GM23248 (cell line): ENCODE results near the gene TAOK3. TPM values are rescaled to one million over a fixed set of nuclear protein-coding genes. Genes with fewer than 3 reads are reported as not detected.
"Not testable (repeated sequence)": the region's sequence is repeated elsewhere in the genome, so short reads cannot be mapped to it uniquely, and the experiment has no call there.

ENCODE experiments used
- DNase-seq: peaks from one replicate; pipeline ENCODE4 v3.0.0-alpha.2; 2015
- H2AFZ ChIP-seq: fragments of 200-600 bp; sonication (generic); 2 replicates; pipeline ENCODE4 v1.6.1; 2016; ENCODE audit warnings: antibody characterized with exemption
- H3F3A ChIP-seq: fragments of 200-600 bp; sonication (generic); 2 replicates; pipeline ENCODE4 v1.6.1; 2016; ENCODE audit warnings: mild to moderate bottlenecking, antibody characterized with exemption, mixed run types; ENCODE audit not compliant: insufficient read depth
- H3K27ac ChIP-seq: fragments of 200-600 bp; sonication (generic); 2 replicates; pipeline ENCODE4 v1.5.1; 2016; ENCODE audit warnings: mild to moderate bottlenecking
- H3K27me3 ChIP-seq: fragments of 200-600 bp; sonication (generic); replicated peaks from 2 replicates; pipeline ENCODE4 v1.6.1; 2016; ENCODE audit warnings: mild to moderate bottlenecking; ENCODE audit not compliant: insufficient read depth
- H3K36me3 ChIP-seq: fragments of 200-600 bp; sonication (generic); 2 replicates; pipeline ENCODE4 v1.6.1; 2016; ENCODE audit warnings: low read depth, mild to moderate bottlenecking
- H3K4me1 ChIP-seq: fragments of 200-600 bp; sonication (generic); 2 replicates; pipeline ENCODE4 v1.6.1; 2016; ENCODE audit warnings: mild to moderate bottlenecking; ENCODE audit not compliant: insufficient read depth
- H3K4me2 ChIP-seq: fragments of 200-600 bp; sonication (generic); one replicate; pipeline ENCODE4 v1.6.1; 2016; ENCODE audit warnings: mild to moderate bottlenecking; ENCODE audit not compliant: unreplicated experiment
- H3K4me3 ChIP-seq: fragments of 200-600 bp; sonication (generic); 2 replicates; pipeline ENCODE4 v1.5.1; 2016; ENCODE audit warnings: mild to moderate bottlenecking
- H3K79me2 ChIP-seq: fragments of 200-600 bp; sonication (generic); 2 replicates; pipeline ENCODE4 v1.6.1; 2016; ENCODE audit warnings: mild to moderate bottlenecking; ENCODE audit not compliant: insufficient read depth
- H3K9ac ChIP-seq: fragments of 200-600 bp; sonication (generic); 2 replicates; pipeline ENCODE4 v1.6.1; 2016; ENCODE audit warnings: mild to moderate bottlenecking
- H3K9me2 ChIP-seq: fragments of 200-600 bp; sonication (generic); 2 replicates; pipeline ENCODE4 v1.6.1; 2016; ENCODE audit warnings: mixed run types, mild to moderate bottlenecking, moderate library complexity; ENCODE audit not compliant: insufficient read depth
- H3K9me3 ChIP-seq: fragments of 200-600 bp; sonication (generic); one replicate; pipeline ENCODE4 v1.6.1; 2017; ENCODE audit warnings: low read depth
- H4K20me1 ChIP-seq: fragments of 200-600 bp; sonication (generic); 2 replicates; pipeline ENCODE4 v1.6.0; 2016; ENCODE audit not compliant: insufficient read depth
- EZH2 ChIP-seq: fragments of 200-600 bp; sonication (generic); IDR thresholded peaks from 2 replicates; pipeline ENCODE4 v1.6.1; 2018; ENCODE audit warnings: antibody characterized with exemption, mild to moderate bottlenecking; ENCODE audit not compliant: insufficient read depth, poor library complexity, severe bottlenecking
- EZH2phosphoT487 ChIP-seq: fragments of 200-600 bp; sonication (generic); IDR thresholded peaks from 2 replicates; pipeline ENCODE4 v1.6.1; 2018; ENCODE audit warnings: antibody characterized with exemption, moderate library complexity, mild to moderate bottlenecking, low read depth; ENCODE audit not compliant: insufficient read depth
- WGBS, 2 experiments: methylation state at CpG; one replicate each; pipeline ENCODE4 v1.1.6; 2015 to 2017; ENCODE audit warnings: low lambda C conversion rate in 2 of 2, low coverage in 1 of 2; ENCODE audit errors: missing lambda C conversion rate in 2 of 2; 5-methylcytosine and 5-hydroxymethylcytosine counted together
- in situ Hi-C: fragments of 300-500 bp; cut with MboI; formaldehyde crosslinking; loops from 2 replicates; pipeline ENCODE4 v1.15.0; 2020
- polyA plus RNA-seq: library from polyadenylated mRNA; unstranded; fragments of >200 nt; fragmentation: Nextera tagmentation; extraction: Ambion mirVana; gene quantifications from 2 replicates; pipeline ENCODE4 v1.2.1, GENCODE V29; 2016
- total RNA-seq: library from RNA; depleted of rRNA; stranded (reverse); fragments of >200 nt; shearing (Covaris generic); gene quantifications from 2 replicates; pipeline ENCODE4 v1.2.3, GENCODE V29; 2014

Gene TAOK3
- total and polyA plus RNA-seq, 2 experiments from 2014 or later, result 17.8 to 49.8 TPM

- peaks cover 3% of the 10 kb centered on the region; the same call in 1 of the 2 replicates for H4K20me1 ChIP-seq
- no peaks in the 10 kb centered on the region for H3K9me2 ChIP-seq
- in situ Hi-C loops, result no loop called here
- peaks cover 47% of the 10 kb centered on the region for H3K4me1 ChIP-seq
- no peaks in the 10 kb centered on the region for H3K27me3 ChIP-seq
- WGBS, 2 experiments, result 66 to 81% methylated on average over 1 of the region's 1 CpG
- no peak overlapping the region for H3K4me3 ChIP-seq
- no peak overlapping the region for H3K4me2 ChIP-seq
- H2AFZ ChIP-seq, result no peak overlapping the region
- peak overlapping the region; percentile 98 for H3K27ac ChIP-seq
- DNase-seq, result peak; percentile 50
- no peaks in the 10 kb centered on the region for H3K36me3 ChIP-seq
- TF ChIP-seq EZH2, result no peak
- TF ChIP-seq EZH2phosphoT487, result no peak
- no peaks in the 10 kb centered on the region for H3K9me3 ChIP-seq
- peaks cover 37% of the 10 kb centered on the region for H3F3A ChIP-seq
- H3K9ac ChIP-seq, result no peak overlapping the region
- H3K79me2 ChIP-seq, result peaks cover 88% of the 10 kb centered on the region
These were observed 17.8 kb downstream of the TAOK3 start for GRCh38 chr12:118354903-118355302.

- WGBS, 2 experiments, result 86% methylated on average over 4 of the region's 4 CpGs
- H3K4me1 ChIP-seq, result peaks cover 47% of the 10 kb centered on the region
- peak overlapping the region; percentile 98 for H3K27ac ChIP-seq
- H3K9me3 ChIP-seq, in situ Hi-C loops, H3K9me2 ChIP-seq, H3K36me3 ChIP-seq, H3K27me3 ChIP-seq, H2AFZ ChIP-seq, H3K4me3 ChIP-seq, H3K4me2 ChIP-seq, DNase-seq, H4K20me1 ChIP-seq, H3K9ac ChIP-seq: not testable (repeated sequence)
- H3F3A ChIP-seq, result peaks cover 37% of the 10 kb centered on the region
- peaks cover 88% of the 10 kb centered on the region for H3K79me2 ChIP-seq
These were observed 18.2 kb downstream of the TAOK3 start for GRCh38 chr12:118354503-118354902.

- in situ Hi-C loops, result no loop called here
These were observed 19.0 kb downstream of the TAOK3 start for GRCh38 chr12:118353721-118354120.

GRCh38 chr12:118350908-118351559 lies 21.7 kb downstream of the TAOK3 start:
- DNase-seq, result no peak
- Histone ChIP-seq H3K79me2 (peaks cover 100% of the 10 kb centered on the region), H3K27me3 (no peaks in the 10 kb centered on the region), H3K4me3 (no peak overlapping the region), H3F3A (peaks cover 14% of the 10 kb centered on the region), H4K20me1 (no peaks in the 10 kb centered on the region), H3K4me2 (no peak overlapping the region), H2AFZ (no peak overlapping the region), H3K9me3 (no peaks in the 10 kb centered on the region), H3K9me2 (no peaks in the 10 kb centered on the region), H3K4me1 (peaks cover 17% of the 10 kb centered on the region), H3K36me3 (no peaks in the 10 kb centered on the region), H3K27ac (no peak overlapping the region), H3K9ac (no peak overlapping the region)
- TF ChIP-seq EZH2phosphoT487 (no peak), EZH2 (no peak)
- 93 to 95% methylated on average over 6 of the region's 6 CpGs for WGBS, 2 experiments
- in situ Hi-C loops, result no loop called here

More at GRCh38 chr12:118353721-118354120, 19.0 kb downstream of the TAOK3 start:
- peaks cover 41% of the 10 kb centered on the region for H3K4me1 ChIP-seq
- no peak overlapping the region for H3K4me3 ChIP-seq
- H3K9me3 ChIP-seq, result no peaks in the 10 kb centered on the region
- 60 to 62% methylated on average over 4 of the region's 4 CpGs for WGBS, 2 experiments
- peaks cover 3% of the 10 kb centered on the region; the same call in 1 of the 2 replicates for H4K20me1 ChIP-seq
- H3K27me3 ChIP-seq, result no peaks in the 10 kb centered on the region
- no peaks in the 10 kb centered on the region for H3K9me2 ChIP-seq
- peaks cover 37% of the 10 kb centered on the region for H3F3A ChIP-seq
- no peak overlapping the region for H2AFZ ChIP-seq
- TF ChIP-seq EZH2, result no peak
- TF ChIP-seq EZH2phosphoT487, result no peak
- DNase-seq, result no peak
- H3K79me2 ChIP-seq, result peaks cover 88% of the 10 kb centered on the region
- H3K9ac ChIP-seq, result no peak overlapping the region
- no peak overlapping the region for H3K4me2 ChIP-seq
- H3K27ac ChIP-seq, result no peak overlapping the region
- H3K36me3 ChIP-seq, result no peaks in the 10 kb centered on the region

GRCh38 chr12:118347916-118348315 lies 24.8 kb downstream of the TAOK3 start:
- H3K27me3 ChIP-seq, result no peaks in the 10 kb centered on the region
- H3K4me1 ChIP-seq, result no peaks in the 10 kb centered on the region
- no peaks in the 10 kb centered on the region for H3K36me3 ChIP-seq
- WGBS, 2 experiments, result 97 to 100% methylated on average over 2 of the region's 2 CpGs
- no peaks in the 10 kb centered on the region for H3F3A ChIP-seq
- H3K4me2 ChIP-seq, result no peak overlapping the region
- H4K20me1 ChIP-seq, result no peaks in the 10 kb centered on the region
- H3K9ac ChIP-seq, result no peak overlapping the region
- H3K4me3 ChIP-seq, result no peak overlapping the region
- peaks cover 100% of the 10 kb centered on the region for H3K79me2 ChIP-seq
- H3K27ac ChIP-seq, result no peak overlapping the region
- no peak for DNase-seq
- H3K9me2 ChIP-seq, result no peaks in the 10 kb centered on the region
- TF ChIP-seq EZH2 (no peak), EZH2phosphoT487 (no peak)
- no peaks in the 10 kb centered on the region for H3K9me3 ChIP-seq
- in situ Hi-C loops, result no loop called here
- H2AFZ ChIP-seq, result no peak overlapping the region
